ENCODE results near the gene CELF4.

GRCh38 chr18:37538526-37539205 is 26.9 kb downstream of the CELF4 start:
- TF ChIP-seq CTCF (conservative IDR thresholded peaks at IDR 0.05; ENCODE audit: low read depth, low read length) = no peak
- TF ChIP-seq EZH2 (IDR thresholded peaks at IDR 0.05; ENCODE audit: low read length, unreplicated experiment) = no peak
- TF ChIP-seq EZH2phosphoT487 (IDR thresholded peaks at IDR 0.05; ENCODE audit: borderline replicate concordance, low read length) = no peak

Measured in PC-3 (cell line).